H9 (cell line): ENCODE measurements around the gene PPP4R2. TPM values are rescaled to one million over a fixed set of nuclear protein-coding genes. Genes with fewer than 3 reads are reported as not detected.

ENCODE experiments used
- DNase-seq: peaks from one replicate; pipeline ENCODE4 v3.0.0-alpha.2; 2017
- H2AFZ ChIP-seq: one replicate; pipeline ENCODE4 v1.6.1; 2013; ENCODE audit warnings: mild to moderate bottlenecking, low read length, control low read depth, moderate library complexity
- H2AK5ac ChIP-seq: 2 replicates; pipeline ENCODE4 v1.6.1; 2013; ENCODE audit warnings: low read length, control low read depth, mixed read lengths; ENCODE audit not compliant: insufficient read length
- H2BK120ac ChIP-seq: one replicate; pipeline ENCODE4 v1.6.1; 2013; ENCODE audit warnings: low read depth, mild to moderate bottlenecking, low read length, control low read depth, inconsistent platforms; ENCODE audit not compliant: poor library complexity, severe bottlenecking
- H2BK12ac ChIP-seq: 2 replicates; pipeline ENCODE4 v1.6.1; 2013; ENCODE audit warnings: low read length, control low read depth, mixed read lengths, low read depth; ENCODE audit not compliant: insufficient read length
- H2BK15ac ChIP-seq: 2 replicates; pipeline ENCODE4 v1.6.1; 2013; ENCODE audit warnings: low read depth, low read length, control low read depth
- H2BK20ac ChIP-seq: one replicate; pipeline ENCODE4 v1.6.1; 2013; ENCODE audit warnings: low read depth, mild to moderate bottlenecking, low read length, control low read depth, inconsistent platforms; ENCODE audit not compliant: poor library complexity, severe bottlenecking
- H2BK5ac ChIP-seq: 2 replicates; pipeline ENCODE4 v1.6.1; 2013; ENCODE audit warnings: low read length, control low read depth, mixed read lengths; ENCODE audit not compliant: insufficient read length
- H3K14ac ChIP-seq: 2 replicates; pipeline ENCODE4 v1.6.1; 2013; ENCODE audit warnings: low read length, control low read depth; ENCODE audit not compliant: insufficient read depth
- H3K18ac ChIP-seq: 2 replicates; pipeline ENCODE4 v1.6.1; 2013; ENCODE audit warnings: low read depth, mild to moderate bottlenecking, mixed read lengths, low read length, control low read depth; ENCODE audit not compliant: insufficient read length
- H3K23ac ChIP-seq: 2 replicates; pipeline ENCODE4 v1.6.1; 2013; ENCODE audit warnings: low read length, control low read depth, mixed read lengths, low read depth; ENCODE audit not compliant: insufficient read length
- H3K23me2 ChIP-seq: 2 replicates; pipeline ENCODE4 v1.6.1; 2013; ENCODE audit warnings: low read depth, mild to moderate bottlenecking, mixed read lengths, low read length, control low read depth; ENCODE audit not compliant: insufficient read length, poor library complexity, severe bottlenecking
- H3K27ac ChIP-seq: 2 replicates; pipeline ENCODE4 v1.5.1; 2013; ENCODE audit warnings: low read length, control low read depth, mixed read lengths, low read depth; ENCODE audit not compliant: insufficient read length
- H3K27me3 ChIP-seq: 2 replicates; pipeline ENCODE4 v1.6.1; 2013; ENCODE audit warnings: low read length, control low read depth, inconsistent platforms; ENCODE audit not compliant: insufficient read depth
- H3K4ac ChIP-seq: 2 replicates; pipeline ENCODE4 v1.6.1; 2013; ENCODE audit warnings: low read depth, mild to moderate bottlenecking, control low read depth, inconsistent platforms, low read length, moderate library complexity
- H3K4me1 ChIP-seq: 2 replicates; pipeline ENCODE4 v1.6.1; 2013; ENCODE audit warnings: low read length, control low read depth, inconsistent platforms; ENCODE audit not compliant: insufficient read depth
- H3K4me2 ChIP-seq: 2 replicates; pipeline ENCODE4 v1.6.1; 2013; ENCODE audit warnings: low read length, control low read depth, mixed read lengths; ENCODE audit not compliant: insufficient read length, insufficient read depth
- H3K56ac ChIP-seq: 2 replicates; pipeline ENCODE4 v1.6.1; 2013; ENCODE audit warnings: low read depth, mild to moderate bottlenecking, mixed read lengths, low read length, control low read depth; ENCODE audit not compliant: insufficient read length
- H3K79me1 ChIP-seq: 2 replicates; pipeline ENCODE4 v1.6.1; 2013; ENCODE audit warnings: low read depth, mild to moderate bottlenecking, moderate library complexity, low read length, control low read depth, inconsistent platforms; ENCODE audit not compliant: insufficient read depth, poor library complexity, severe bottlenecking
- H3K79me2 ChIP-seq: 2 replicates; pipeline ENCODE4 v1.6.1; 2013; ENCODE audit warnings: low read length, control low read depth, inconsistent platforms; ENCODE audit not compliant: insufficient read depth
- H3K9ac ChIP-seq: 2 replicates; pipeline ENCODE4 v1.6.1; 2013; ENCODE audit warnings: low read length, control low read depth, mixed read lengths; ENCODE audit not compliant: insufficient read length; ENCODE audit errors: extremely low read depth
- H3K9me3 ChIP-seq: one replicate; pipeline ENCODE4 v1.6.1; 2013; ENCODE audit warnings: low read depth, low read length, inconsistent platforms; ENCODE audit not compliant: control insufficient read depth
- H3T11ph ChIP-seq: one replicate; pipeline ENCODE4 v1.6.1; 2013; ENCODE audit warnings: mild to moderate bottlenecking, low read length, control low read depth, inconsistent platforms
- H4K20me1 ChIP-seq: one replicate; pipeline ENCODE4 v1.6.1; 2013; ENCODE audit not compliant: control insufficient read depth, insufficient read length, insufficient read depth
- H4K5ac ChIP-seq: 2 replicates; pipeline ENCODE4 v1.6.1; 2013; ENCODE audit warnings: low read depth, mild to moderate bottlenecking, mixed read lengths, low read length, control low read depth; ENCODE audit not compliant: insufficient read length
- H4K8ac ChIP-seq: replicated peaks from 2 replicates; pipeline ENCODE4 v1.6.1; 2013; ENCODE audit warnings: low read length, control low read depth, mixed read lengths, low read depth; ENCODE audit not compliant: insufficient read length
- H4K91ac ChIP-seq: 2 replicates; pipeline ENCODE4 v1.6.1; 2013; ENCODE audit warnings: low read depth, mild to moderate bottlenecking, moderate library complexity, mixed read lengths, low read length, control low read depth; ENCODE audit not compliant: insufficient read length
- H3K27ac Mint-ChIP-seq, 3 experiments: 2 replicates in 2 of 3; 3 replicates in 1 of 3; pipeline ENCODE4 v1.8.0; 2020 to 2021; ENCODE audit warnings: mixed read lengths in 3 of 3, mild to moderate bottlenecking in 1 of 3, moderate library complexity in 1 of 3
- H3K27me3 Mint-ChIP-seq: 2 replicates; pipeline ENCODE4 v1.8.0; 2021; ENCODE audit warnings: low read depth, mild to moderate bottlenecking, moderate library complexity, mixed read lengths
- H3K36me3 Mint-ChIP-seq, 3 experiments: 2 replicates in 2 of 3; 3 replicates in 1 of 3; pipeline ENCODE4 v1.8.0; 2020 to 2021; ENCODE audit warnings: low read depth in 3 of 3, mixed read lengths in 3 of 3; ENCODE audit not compliant: insufficient read depth in 1 of 3
- H3K4me1 Mint-ChIP-seq, 2 experiments: 2 replicates each; pipeline ENCODE4 v1.8.0; 2020; ENCODE audit warnings: mixed read lengths in 2 of 2
- H3K4me3 Mint-ChIP-seq, 2 experiments: 2 replicates in 1 of 2; 3 replicates in 1 of 2; pipeline ENCODE4 v1.8.0; 2020 to 2021; ENCODE audit warnings: mild to moderate bottlenecking in 2 of 2, mixed read lengths in 2 of 2, moderate library complexity in 1 of 2
- H3K9me3 Mint-ChIP-seq, 2 experiments: 2 replicates in 1 of 2; 3 replicates in 1 of 2; pipeline ENCODE4 v1.8.0; 2020; ENCODE audit warnings: mild to moderate bottlenecking in 2 of 2, mixed read lengths in 2 of 2, moderate library complexity in 1 of 2
- WGBS: extraction: QIAGEN DNeasy Blood & Tissue Kit; methylation state at CpG from one replicate; pipeline ENCODE4 v1.1.7; 2013; ENCODE audit warnings: missing lambda C conversion rate, low lambda C conversion rate, mixed read lengths; ENCODE audit not compliant: insufficient read length; ENCODE audit errors: extremely low coverage; 5-methylcytosine and 5-hydroxymethylcytosine counted together
- total RNA-seq: library from RNA; stranded (reverse); gene quantifications from 2 replicates; pipeline ENCODE4 v1.2.1, GENCODE V29; 2021
- TF ChIP-seq, protein P1 (sequence below): fragments of 200-600 bp; sonication (generic); conservative IDR thresholded peaks from 3 replicates; pipeline ENCODE4 v1.8.0; 2021; ENCODE audit warnings: antibody characterized with exemption, mild to moderate bottlenecking

PPP4R2 gene
- total RNA-seq, 1 experiment from 2014 or later = 132 TPM

DNA sequence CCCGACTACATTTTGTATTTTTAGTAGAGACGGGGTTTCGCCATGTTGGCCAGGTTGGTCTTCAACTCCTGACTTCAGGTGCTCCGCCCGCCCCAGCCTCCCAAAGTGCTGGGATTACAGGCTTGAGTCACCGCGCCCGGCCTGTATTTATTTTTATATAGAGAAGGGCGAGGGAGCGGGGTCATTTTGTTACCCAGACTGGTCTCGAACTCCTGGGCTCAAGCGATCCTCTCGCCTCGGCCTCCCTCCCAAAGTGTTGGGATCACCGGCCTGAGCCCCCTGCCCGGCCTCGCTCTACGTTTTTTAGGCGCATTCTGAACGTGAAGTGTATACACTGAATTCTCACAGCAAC lies 514 bp upstream of the PPP4R2 start:
- H3K4ac ChIP-seq = no peak overlapping the region
- H3K4me1 Mint-ChIP-seq = peaks cover 23 to 35% of the 10 kb centered on the region in 2 experiments
- H3K4me1 ChIP-seq = no peaks in the 10 kb centered on the region
- H2AFZ ChIP-seq = peak overlapping the region; percentile 85
- no peak overlapping the region for H4K8ac ChIP-seq
- peak overlapping the region; percentile 25 for H3K27ac ChIP-seq
- H3K4me3 Mint-ChIP-seq = peak overlapping the region; percentile 84 to 89
- H3K56ac ChIP-seq = no peak overlapping the region
- peaks cover 14 to 36% (median 34%) of the 10 kb centered on the region in 3 experiments for H3K36me3 Mint-ChIP-seq
- H4K20me1 ChIP-seq = no peaks in the 10 kb centered on the region
- no peak overlapping the region for H2AK5ac ChIP-seq
- no peak overlapping the region for H2BK120ac ChIP-seq
- no peaks in the 10 kb centered on the region for H3K27me3 ChIP-seq
- peak overlapping the region; percentile 88; the same call in 1 of the 2 replicates for H3K14ac ChIP-seq
- H2BK5ac ChIP-seq = no peak overlapping the region
- H3K27me3 Mint-ChIP-seq = no peaks in the 10 kb centered on the region; the same call in 1 of the 2 replicates
- H4K91ac ChIP-seq = no peak overlapping the region
- H2BK20ac ChIP-seq = no peak overlapping the region
- no CpG with 5 or more reads among the region's 20 CpGs for WGBS
- peak overlapping the region; percentile 82 for H3K18ac ChIP-seq
- H3K27ac Mint-ChIP-seq = peak overlapping the region; percentile 75 to 93 (median 92); a peak in 6 of 7 replicates
- peak overlapping the region; percentile 87 for H3K9ac ChIP-seq
- no peaks in the 10 kb centered on the region for H3K79me1 ChIP-seq
- H2BK15ac ChIP-seq = no peak overlapping the region
- TF ChIP-seq, protein P1, sequence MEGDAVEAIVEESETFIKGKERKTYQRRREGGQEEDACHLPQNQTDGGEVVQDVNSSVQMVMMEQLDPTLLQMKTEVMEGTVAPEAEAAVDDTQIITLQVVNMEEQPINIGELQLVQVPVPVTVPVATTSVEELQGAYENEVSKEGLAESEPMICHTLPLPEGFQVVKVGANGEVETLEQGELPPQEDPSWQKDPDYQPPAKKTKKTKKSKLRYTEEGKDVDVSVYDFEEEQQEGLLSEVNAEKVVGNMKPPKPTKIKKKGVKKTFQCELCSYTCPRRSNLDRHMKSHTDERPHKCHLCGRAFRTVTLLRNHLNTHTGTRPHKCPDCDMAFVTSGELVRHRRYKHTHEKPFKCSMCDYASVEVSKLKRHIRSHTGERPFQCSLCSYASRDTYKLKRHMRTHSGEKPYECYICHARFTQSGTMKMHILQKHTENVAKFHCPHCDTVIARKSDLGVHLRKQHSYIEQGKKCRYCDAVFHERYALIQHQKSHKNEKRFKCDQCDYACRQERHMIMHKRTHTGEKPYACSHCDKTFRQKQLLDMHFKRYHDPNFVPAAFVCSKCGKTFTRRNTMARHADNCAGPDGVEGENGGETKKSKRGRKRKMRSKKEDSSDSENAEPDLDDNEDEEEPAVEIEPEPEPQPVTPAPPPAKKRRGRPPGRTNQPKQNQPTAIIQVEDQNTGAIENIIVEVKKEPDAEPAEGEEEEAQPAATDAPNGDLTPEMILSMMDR = no peak
- no peak overlapping the region for H2BK12ac ChIP-seq
- H3T11ph ChIP-seq = no peak overlapping the region
- peak overlapping the region; percentile 59 for H4K5ac ChIP-seq
- H3K9me3 Mint-ChIP-seq = no peaks in the 10 kb centered on the region
- H3K4me2 ChIP-seq = peak overlapping the region; percentile 58
- H3K9me3 ChIP-seq = no peaks in the 10 kb centered on the region
- H3K79me2 ChIP-seq = peaks cover 33% of the 10 kb centered on the region
- DNase-seq = no peak
- H3K23me2 ChIP-seq = peaks cover 10% of the 10 kb centered on the region
- no peak overlapping the region for H3K23ac ChIP-seq
